DND-41 (cell line): ENCODE results near the gene GAS2.

ENCODE experiments used
- ATAC-seq: fragments of 200-7000 bp; cut with Tn5 transposase; 3 replicates; pipeline ENCODE4 v1.9.1; 2021; ENCODE audit warnings: low read depth; ENCODE audit not compliant: insufficient read depth
- DNase-seq: peaks from one replicate; pipeline ENCODE4 v3.0.0-alpha.2; 2020
- H2AFZ ChIP-seq: 2 replicates; pipeline ENCODE4 v1.6.0; 2012; ENCODE audit warnings: low read depth, low read length
- H3K27ac ChIP-seq: 2 replicates; pipeline ENCODE4 v1.5.1; 2012; ENCODE audit warnings: low read length, inconsistent platforms
- H3K27me3 ChIP-seq: fragments of 200-600 bp; sonication (generic); 2 replicates; pipeline ENCODE4 v1.6.0; 2012; ENCODE audit warnings: low read length, mild to moderate bottlenecking, inconsistent platforms; ENCODE audit not compliant: insufficient read depth, poor library complexity
- H3K36me3 ChIP-seq: 2 replicates; pipeline ENCODE4 v1.5.1; 2012; ENCODE audit warnings: low read length, inconsistent platforms; ENCODE audit not compliant: insufficient read depth
- H3K4me1 ChIP-seq: 2 replicates; pipeline ENCODE4 v1.5.1; 2012; ENCODE audit warnings: mild to moderate bottlenecking, low read length; ENCODE audit not compliant: insufficient read depth
- H3K4me2 ChIP-seq: 2 replicates; pipeline ENCODE4 v1.6.0; 2012; ENCODE audit warnings: mild to moderate bottlenecking, moderate library complexity, low read length, inconsistent platforms; ENCODE audit not compliant: insufficient read depth
- H3K4me3 ChIP-seq, 2 experiments: fragments of 200-600 bp in 1 of 2; shearing (Covaris generic) in 1 of 2; 2 replicates each; pipeline ENCODE4 v1.5.1; 2012 to 2016; ENCODE audit warnings: inconsistent platforms in 2 of 2, low read length in 2 of 2, mild to moderate bottlenecking in 2 of 2, low read depth in 1 of 2, moderate library complexity in 1 of 2
- H3K79me2 ChIP-seq: 2 replicates; pipeline ENCODE4 v1.6.0; 2012; ENCODE audit warnings: low read length, inconsistent platforms; ENCODE audit not compliant: insufficient read depth
- H3K9ac ChIP-seq: 2 replicates; pipeline ENCODE4 v1.6.0; 2012; ENCODE audit warnings: low read depth, mild to moderate bottlenecking, inconsistent platforms, low read length, moderate library complexity
- H3K9me3 ChIP-seq: 2 replicates; pipeline ENCODE4 v1.5.1; 2012; ENCODE audit warnings: low read length, moderate library complexity, mild to moderate bottlenecking, inconsistent platforms; ENCODE audit not compliant: insufficient read depth, severe bottlenecking
- H4K20me1 ChIP-seq: 2 replicates; pipeline ENCODE4 v1.6.0; 2012; ENCODE audit warnings: low read length; ENCODE audit not compliant: insufficient read depth
- CTCF ChIP-seq: IDR thresholded peaks from 2 replicates; pipeline ENCODE4 v1.5.1; 2012; ENCODE audit warnings: borderline replicate concordance, low read length, moderate library complexity, mild to moderate bottlenecking; ENCODE audit not compliant: poor library complexity, severe bottlenecking; ENCODE audit errors: extremely low read depth
- EZH2 ChIP-seq: IDR thresholded peaks from 3 replicates; pipeline ENCODE4 v1.6.1; 2012; ENCODE audit warnings: borderline replicate concordance, low read depth, mild to moderate bottlenecking, moderate library complexity, low read length, inconsistent platforms; ENCODE audit not compliant: severe bottlenecking

Gene GAS2

GRCh38 chr11:22688914-22689313 lies 22.5 kb downstream of the GAS2 start:
- no peak overlapping the region for H3K4me2 ChIP-seq
- no peak for ATAC-seq

GRCh38 chr11:22690257-22690656 lies 23.8 kb downstream of the GAS2 start:
- Histone ChIP-seq H2AFZ (peak overlapping the region; percentile 52; the same call in 1 of the 2 replicates), H3K27ac (no peak overlapping the region; the same call in 1 of the 2 replicates), H4K20me1 (no peaks in the 10 kb centered on the region), H3K9me3 (no peaks in the 10 kb centered on the region), H3K79me2 (no peaks in the 10 kb centered on the region), H3K4me3 (no peak overlapping the region), H3K4me1 (peaks cover 8% of the 10 kb centered on the region), H3K4me2 (no peak overlapping the region), H3K36me3 (no peaks in the 10 kb centered on the region), H3K9ac (peak overlapping the region; percentile 47; the same call in 1 of the 2 replicates), H3K27me3 (no peaks in the 10 kb centered on the region)
- TF ChIP-seq CTCF: no peak
- TF ChIP-seq EZH2: no peak
- no peak for ATAC-seq
- no peak for DNase-seq

More at GRCh38 chr11:22688914-22689313, 22.5 kb downstream of the GAS2 start:
- TF ChIP-seq CTCF (no peak), EZH2 (no peak)
- Histone ChIP-seq H3K27me3 (no peaks in the 10 kb centered on the region), H2AFZ (no peak overlapping the region), H3K4me3 (no peak overlapping the region), H4K20me1 (no peaks in the 10 kb centered on the region), H3K36me3 (no peaks in the 10 kb centered on the region), H3K27ac (no peak overlapping the region), H3K9me3 (no peaks in the 10 kb centered on the region), H3K79me2 (no peaks in the 10 kb centered on the region), H3K4me1 (peaks cover 8% of the 10 kb centered on the region), H3K9ac (no peak overlapping the region)
- DNase-seq: no peak

- H4K20me1 ChIP-seq: no peaks in the 10 kb centered on the region
- peak overlapping the region; percentile 76 for H3K27ac ChIP-seq
- ATAC-seq (peak; percentile 74), DNase-seq (peak; percentile 41)
- no peaks in the 10 kb centered on the region for H3K9me3 ChIP-seq
- H3K9ac ChIP-seq: peak overlapping the region; percentile 47
- H3K27me3 ChIP-seq: no peaks in the 10 kb centered on the region
- peak overlapping the region; percentile 46 for H3K4me2 ChIP-seq
- no peaks in the 10 kb centered on the region for H3K79me2 ChIP-seq
- no peaks in the 10 kb centered on the region for H3K36me3 ChIP-seq
- no peak overlapping the region for H2AFZ ChIP-seq
- TF ChIP-seq CTCF (no peak), EZH2 (no peak)
- H3K4me1 ChIP-seq: peaks cover 8% of the 10 kb centered on the region
- H3K4me3 ChIP-seq: peak overlapping the region in 1 of 2 experiments; percentile 38; a peak in 1 of 4 replicates
Observed at GRCh38 chr11:22690871-22691270, 24.5 kb downstream of the GAS2 start.

- DNase-seq (no peak), ATAC-seq (no peak)
- Histone ChIP-seq H3K4me2 (no peak overlapping the region), H3K27ac (no peak overlapping the region), H3K9me3 (no peaks in the 10 kb centered on the region), H3K4me3 (no peak overlapping the region), H2AFZ (no peak overlapping the region), H3K79me2 (no peaks in the 10 kb centered on the region), H3K9ac (no peak overlapping the region), H3K27me3 (no peaks in the 10 kb centered on the region), H3K4me1 (no peaks in the 10 kb centered on the region), H3K36me3 (no peaks in the 10 kb centered on the region), H4K20me1 (no peaks in the 10 kb centered on the region)
- no peak for TF ChIP-seq EZH2
- no peak for TF ChIP-seq CTCF
Observed at GRCh38 chr11:22699388-22699787, 33.0 kb downstream of the GAS2 start.
